Smooth muscle cell (in vitro differentiated cells): Measurements from ENCODE around the gene C2CD3. TPM values are rescaled to one million over a fixed set of nuclear protein-coding genes. Genes with fewer than 3 reads are reported as not detected.
A peak's percentile ranks its signal among the peaks of the same experiment; 100 is the strongest.

Experiments used
- DNase-seq: peaks from one replicate; lab custom pipeline; 2025; ENCODE audit not compliant: unreplicated experiment; lab: John Stamatoyannopoulos, UW
- H2AFZ ChIP-seq: fragments of 200-600 bp; sonication (generic); 2 replicates; pipeline ENCODE4 v1.6.0; 2016; ENCODE audit warnings: antibody characterized with exemption, low read depth, mild to moderate bottlenecking
- H3F3A ChIP-seq: fragments of 200-600 bp; sonication (generic); 2 replicates; pipeline ENCODE4 v1.6.0; 2017; ENCODE audit warnings: antibody characterized with exemption, low read depth
- H3K27ac ChIP-seq: fragments of 200-600 bp; sonication (generic); 2 replicates; pipeline ENCODE4 v1.5.1; 2016; ENCODE audit warnings: low read depth, mild to moderate bottlenecking
- H3K27me3 ChIP-seq: fragments of 200-600 bp; sonication (generic); 2 replicates; pipeline ENCODE4 v1.6.1; 2016; ENCODE audit warnings: low read depth, mild to moderate bottlenecking
- H3K36me3 ChIP-seq: fragments of 200-600 bp; sonication (generic); 2 replicates; pipeline ENCODE4 v1.5.1; 2016; ENCODE audit warnings: low read depth
- H3K4me1 ChIP-seq: fragments of 200-600 bp; sonication (generic); 2 replicates; pipeline ENCODE4 v1.5.1; 2016; ENCODE audit warnings: low read depth
- H3K4me2 ChIP-seq: fragments of 200-600 bp; sonication (generic); 2 replicates; pipeline ENCODE4 v1.6.0; 2016; ENCODE audit warnings: mild to moderate bottlenecking
- H3K4me3 ChIP-seq: fragments of 200-600 bp; sonication (generic); 2 replicates; pipeline ENCODE4 v1.5.1; 2016; ENCODE audit warnings: mild to moderate bottlenecking
- H3K79me2 ChIP-seq: fragments of 200-600 bp; sonication (generic); 2 replicates; pipeline ENCODE4 v1.6.0; 2016; ENCODE audit warnings: low read depth, mild to moderate bottlenecking
- H3K9ac ChIP-seq: fragments of 200-600 bp; sonication (generic); 2 replicates; pipeline ENCODE4 v1.6.0; 2016; ENCODE audit warnings: low read depth
- H3K9me3 ChIP-seq: fragments of 200-600 bp; sonication (generic); replicated peaks from 2 replicates; pipeline ENCODE4 v1.5.1; 2016; ENCODE audit warnings: low read depth
- H4K20me1 ChIP-seq: fragments of 200-600 bp; sonication (generic); 2 replicates; pipeline ENCODE4 v1.6.0; 2016; ENCODE audit warnings: low read depth
- WGBS: methylation state at CpG from one replicate; pipeline ENCODE4 v1.1.7; 2016; ENCODE audit warnings: low lambda C conversion rate; 5-methylcytosine and 5-hydroxymethylcytosine counted together
- polyA plus RNA-seq: library from polyadenylated mRNA; unstranded; fragments of >200 nt; fragmentation: Nextera tagmentation; extraction: Ambion mirVana; gene quantifications from 2 replicates; pipeline ENCODE4 v1.2.1, GENCODE V29; 2016
- total RNA-seq: library from RNA; depleted of rRNA; stranded (reverse); fragments of >200 nt; gene quantifications from 2 replicates; pipeline ENCODE4 v1.2.3, GENCODE V29; 2014
- TF ChIP-seq, protein P1 (sequence below): fragments of 200-600 bp; sonication (generic); IDR thresholded peaks from 2 replicates; pipeline ENCODE4 v1.5.1; 2017; ENCODE audit warnings: borderline replicate concordance, mild to moderate bottlenecking, antibody characterized with exemption; ENCODE audit not compliant: insufficient read depth, poor library complexity, severe bottlenecking

C2CD3 gene
- total and polyA plus RNA-seq, 2 experiments from 2014 or later, result 4.9 to 24.1 TPM

DNA sequence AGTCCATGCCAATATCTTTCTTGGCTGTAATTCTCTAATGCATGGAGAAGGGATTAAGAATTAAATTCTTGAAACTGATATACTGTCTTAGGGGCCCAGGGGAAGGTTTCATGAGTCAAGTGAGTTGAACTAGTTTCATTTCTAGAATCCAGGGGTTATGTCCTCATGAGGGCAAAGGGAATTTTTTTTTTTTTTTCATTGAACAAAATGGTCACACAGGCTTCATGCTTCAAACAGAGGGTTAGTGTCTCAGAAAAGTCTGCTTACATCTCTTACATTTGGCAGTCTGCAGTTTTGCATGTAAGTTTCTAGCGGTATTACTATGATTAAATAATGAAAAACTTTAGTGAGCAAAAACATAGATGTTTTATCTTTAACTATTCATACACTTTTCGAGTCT is 33.2 kb upstream of the C2CD3 start:
- H3K27me3 ChIP-seq, result no peaks in the 10 kb centered on the region
- no peak overlapping the region for H3K9ac ChIP-seq
- no peak for DNase-seq
- no peak overlapping the region for H3K4me2 ChIP-seq
- no peak overlapping the region for H2AFZ ChIP-seq
- H3K4me1 ChIP-seq, result no peaks in the 10 kb centered on the region
- TF ChIP-seq, protein P1, sequence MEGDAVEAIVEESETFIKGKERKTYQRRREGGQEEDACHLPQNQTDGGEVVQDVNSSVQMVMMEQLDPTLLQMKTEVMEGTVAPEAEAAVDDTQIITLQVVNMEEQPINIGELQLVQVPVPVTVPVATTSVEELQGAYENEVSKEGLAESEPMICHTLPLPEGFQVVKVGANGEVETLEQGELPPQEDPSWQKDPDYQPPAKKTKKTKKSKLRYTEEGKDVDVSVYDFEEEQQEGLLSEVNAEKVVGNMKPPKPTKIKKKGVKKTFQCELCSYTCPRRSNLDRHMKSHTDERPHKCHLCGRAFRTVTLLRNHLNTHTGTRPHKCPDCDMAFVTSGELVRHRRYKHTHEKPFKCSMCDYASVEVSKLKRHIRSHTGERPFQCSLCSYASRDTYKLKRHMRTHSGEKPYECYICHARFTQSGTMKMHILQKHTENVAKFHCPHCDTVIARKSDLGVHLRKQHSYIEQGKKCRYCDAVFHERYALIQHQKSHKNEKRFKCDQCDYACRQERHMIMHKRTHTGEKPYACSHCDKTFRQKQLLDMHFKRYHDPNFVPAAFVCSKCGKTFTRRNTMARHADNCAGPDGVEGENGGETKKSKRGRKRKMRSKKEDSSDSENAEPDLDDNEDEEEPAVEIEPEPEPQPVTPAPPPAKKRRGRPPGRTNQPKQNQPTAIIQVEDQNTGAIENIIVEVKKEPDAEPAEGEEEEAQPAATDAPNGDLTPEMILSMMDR, result no peak
- peaks cover 20% of the 10 kb centered on the region for H4K20me1 ChIP-seq
- H3F3A ChIP-seq, result no peaks in the 10 kb centered on the region
- peaks cover 9% of the 10 kb centered on the region for H3K79me2 ChIP-seq
- H3K36me3 ChIP-seq, result peaks cover 15% of the 10 kb centered on the region
- 98% methylated on average over 2 of the region's 2 CpGs for WGBS
- no peak overlapping the region for H3K27ac ChIP-seq
- no peak overlapping the region for H3K4me3 ChIP-seq
- H3K9me3 ChIP-seq, result no peaks in the 10 kb centered on the region

DNA sequence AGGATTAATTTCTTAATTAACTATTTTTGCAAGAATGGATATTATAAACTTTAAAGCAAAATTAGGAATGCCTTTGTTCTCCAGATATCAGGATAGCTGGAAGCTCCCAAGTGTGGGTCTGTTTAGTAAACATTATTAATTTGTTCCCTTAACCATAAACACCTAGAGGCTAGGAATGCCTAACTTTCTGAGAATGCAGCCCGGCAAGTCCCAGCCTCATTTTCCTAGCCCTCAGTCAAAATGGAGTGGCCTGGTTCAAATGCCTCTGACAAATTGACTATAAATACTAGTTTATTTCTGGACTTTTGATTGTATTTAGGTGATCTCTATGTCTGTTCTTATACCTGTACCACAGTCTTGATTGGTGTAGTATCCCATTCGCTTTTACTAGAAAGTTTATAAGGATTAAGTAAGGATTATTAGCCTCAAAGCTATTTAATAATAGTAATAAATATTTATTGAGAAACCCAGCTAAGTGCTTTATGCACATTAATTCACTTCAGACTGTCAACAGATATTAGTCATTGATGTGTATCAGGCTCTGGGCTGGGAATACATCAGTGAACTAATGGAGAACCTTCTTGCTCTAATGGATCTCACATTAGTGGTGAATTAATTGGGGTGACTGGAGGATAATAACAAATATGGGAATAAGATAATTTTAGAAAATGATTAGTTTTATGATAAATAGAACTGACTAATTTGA is 26.1 kb upstream of the C2CD3 start:
- 77% methylated on average over 2 of the region's 2 CpGs for WGBS
- H3K79me2 ChIP-seq, result peaks cover 39% of the 10 kb centered on the region

GRCh38 chr11:74195828-74196227 is 25.0 kb upstream of the C2CD3 start:
- Histone ChIP-seq H2AFZ (no peak overlapping the region), H3K4me1 (no peaks in the 10 kb centered on the region), H3F3A (no peaks in the 10 kb centered on the region), H3K79me2 (peaks cover 38% of the 10 kb centered on the region), H3K27me3 (no peaks in the 10 kb centered on the region), H3K27ac (no peak overlapping the region), H3K4me3 (no peak overlapping the region), H3K36me3 (no peaks in the 10 kb centered on the region), H3K4me2 (no peak overlapping the region), H3K9me3 (no peaks in the 10 kb centered on the region), H3K9ac (no peak overlapping the region), H4K20me1 (peaks cover 40% of the 10 kb centered on the region)
- TF ChIP-seq, protein P1, result no peak
- DNase-seq, result no peak

More for the DNA sequence above, 26.1 kb upstream of the C2CD3 start:
- no peak overlapping the region for H2AFZ ChIP-seq
- TF ChIP-seq, protein P1, result no peak
- H4K20me1 ChIP-seq, result peaks cover 38% of the 10 kb centered on the region
- no peak overlapping the region for H3K27ac ChIP-seq
- DNase-seq, result no peak
- no peak overlapping the region for H3K9ac ChIP-seq
- H3K36me3 ChIP-seq, result no peaks in the 10 kb centered on the region
- H3K27me3 ChIP-seq, result no peaks in the 10 kb centered on the region
- H3K4me3 ChIP-seq, result no peak overlapping the region
- H3K4me2 ChIP-seq, result no peak overlapping the region
- no peaks in the 10 kb centered on the region for H3F3A ChIP-seq
- H3K9me3 ChIP-seq, result no peaks in the 10 kb centered on the region
- no peaks in the 10 kb centered on the region for H3K4me1 ChIP-seq

- H3K36me3 ChIP-seq, result no peaks in the 10 kb centered on the region
- no peak for DNase-seq
- peak overlapping the region; percentile 25 for H3K27ac ChIP-seq
- TF ChIP-seq, protein P1, result no peak
- H3K27me3 ChIP-seq, result no peaks in the 10 kb centered on the region
- no peaks in the 10 kb centered on the region for H3F3A ChIP-seq
- no peak overlapping the region for H3K4me2 ChIP-seq
- H3K9me3 ChIP-seq, result no peaks in the 10 kb centered on the region
- no peak overlapping the region for H3K4me3 ChIP-seq
- 54% methylated on average over 2 of the region's 2 CpGs for WGBS
- peaks cover 77% of the 10 kb centered on the region for H3K79me2 ChIP-seq
- H2AFZ ChIP-seq, result no peak overlapping the region
- H3K4me1 ChIP-seq, result no peaks in the 10 kb centered on the region
- peaks cover 92% of the 10 kb centered on the region for H4K20me1 ChIP-seq
- H3K9ac ChIP-seq, result no peak overlapping the region
Measured at GRCh38 chr11:74185695-74186094, 14.9 kb upstream of the C2CD3 start.
